ENCODE data around the gene NNAT. TPM values are rescaled to one million over a fixed set of nuclear protein-coding genes. Genes with fewer than 3 reads are reported as not detected.
"Not testable (repeated sequence)": the region's sequence is repeated elsewhere in the genome, so short reads cannot be mapped to it uniquely, and the experiment has no call there.

The NNAT gene
- total and polyA plus RNA-seq, 2 donors (not counting 1 experiment from before 2014, with no cell fraction given), result 0.74 to 0.83 TPM

- not testable (repeated sequence) for H4K20me1 ChIP-seq (ENCODE audit: control insufficient read depth, extremely low read depth, insufficient read depth, low read length); H2AFZ ChIP-seq (ENCODE audit: low read length)
These were observed 30.6 kb downstream of the NNAT start for GRCh38 chr20:37551660-37552059.

GRCh38 chr20:37552415-37552814 lies 31.4 kb downstream of the NNAT start:
- Histone ChIP-seq H2AFZ (ENCODE audit: low read length) (no peak overlapping the region), H3K9ac (ENCODE audit: insufficient read depth, low read length) (no peak overlapping the region), H4K20me1 (ENCODE audit: control insufficient read depth, extremely low read depth, insufficient read depth, low read length) (no peaks in the 10 kb centered on the region), H3K4me1 (ENCODE audit: control insufficient read depth, extremely low read depth, insufficient read depth, low read length) (no peaks in the 10 kb centered on the region), H3K27ac (ENCODE audit: insufficient read depth, low read length) (no peak overlapping the region), H3K79me2 (ENCODE audit: control insufficient read depth, insufficient read depth, low read length) (no peaks in the 10 kb centered on the region), H3K4me3 (replicated peaks in 1 of 4; ENCODE audit: control extremely low read depth in 1 of 4, insufficient read depth in 1 of 4, low read depth in 3 of 4, low read length in 4 of 4) (no peak overlapping the region), H3K36me3 (ENCODE audit: control insufficient read depth, insufficient read depth, low read length) (no peaks in the 10 kb centered on the region), H3K27me3 (ENCODE audit: control insufficient read depth, insufficient read depth, low read length) (no peaks in the 10 kb centered on the region), H3K9me3 (ENCODE audit: control insufficient read depth, insufficient read depth, low read depth, low read length) (no peaks in the 10 kb centered on the region), H3K4me2 (ENCODE audit: extremely low read depth, insufficient read depth, low read length) (no peak overlapping the region)
- peak in 1 of 2 donors; percentile 51 for DNase-seq (ENCODE audit: low read depth in 2 of 2)
- TF ChIP-seq EZH2 (IDR thresholded peaks at IDR 0.05; ENCODE audit: low read length, missing control alignments), result no peak
- no peak for TF ChIP-seq CTCF (conservative IDR thresholded peaks at IDR 0.05 in 1 of 2, IDR thresholded peaks at IDR 0.05 in 1 of 2; ENCODE audit: low read depth in 1 of 2, low read length in 2 of 2)

More at GRCh38 chr20:37551660-37552059, 30.6 kb downstream of the NNAT start:
- H3K9me3 ChIP-seq (ENCODE audit: control insufficient read depth, insufficient read depth, low read depth, low read length); H3K4me1 ChIP-seq (ENCODE audit: control insufficient read depth, extremely low read depth, insufficient read depth, low read length); H3K36me3 ChIP-seq (ENCODE audit: control insufficient read depth, insufficient read depth, low read length); DNase-seq (ENCODE audit: low read depth in 2 of 2); H3K4me3 ChIP-seq (replicated peaks in 1 of 4; ENCODE audit: control extremely low read depth in 1 of 4, insufficient read depth in 1 of 4, low read depth in 3 of 4, low read length in 4 of 4); H3K27ac ChIP-seq (ENCODE audit: insufficient read depth, low read length); H3K27me3 ChIP-seq (ENCODE audit: control insufficient read depth, insufficient read depth, low read length); H3K79me2 ChIP-seq (ENCODE audit: control insufficient read depth, insufficient read depth, low read length); H3K4me2 ChIP-seq (ENCODE audit: extremely low read depth, insufficient read depth, low read length); H3K9ac ChIP-seq (ENCODE audit: insufficient read depth, low read length): not testable (repeated sequence)

GRCh38 chr20:37554721-37555298 lies 33.8 kb downstream of the NNAT start:
- not testable (repeated sequence) for H3K4me1 ChIP-seq (ENCODE audit: control insufficient read depth, extremely low read depth, insufficient read depth, low read length); H3K4me2 ChIP-seq (ENCODE audit: extremely low read depth, insufficient read depth, low read length); H3K27me3 ChIP-seq (ENCODE audit: control insufficient read depth, insufficient read depth, low read length); H3K9me3 ChIP-seq (ENCODE audit: control insufficient read depth, insufficient read depth, low read depth, low read length); H3K27ac ChIP-seq (ENCODE audit: insufficient read depth, low read length); H3K9ac ChIP-seq (ENCODE audit: insufficient read depth, low read length); H3K4me3 ChIP-seq (replicated peaks in 1 of 4; ENCODE audit: control extremely low read depth in 1 of 4, insufficient read depth in 1 of 4, low read depth in 3 of 4, low read length in 4 of 4); H3K79me2 ChIP-seq (ENCODE audit: control insufficient read depth, insufficient read depth, low read length); H3K36me3 ChIP-seq (ENCODE audit: control insufficient read depth, insufficient read depth, low read length); DNase-seq (ENCODE audit: low read depth in 2 of 2); H2AFZ ChIP-seq (ENCODE audit: low read length); H4K20me1 ChIP-seq (ENCODE audit: control insufficient read depth, extremely low read depth, insufficient read depth, low read length)

GRCh38 chr20:37556538-37556937 lies 35.5 kb downstream of the NNAT start:
- Histone ChIP-seq H3K27ac (ENCODE audit: insufficient read depth, low read length) (no peak overlapping the region), H3K79me2 (ENCODE audit: control insufficient read depth, insufficient read depth, low read length) (no peaks in the 10 kb centered on the region), H3K9ac (ENCODE audit: insufficient read depth, low read length) (no peak overlapping the region), H4K20me1 (ENCODE audit: control insufficient read depth, extremely low read depth, insufficient read depth, low read length) (no peaks in the 10 kb centered on the region), H3K27me3 (ENCODE audit: control insufficient read depth, insufficient read depth, low read length) (no peaks in the 10 kb centered on the region), H3K4me2 (ENCODE audit: extremely low read depth, insufficient read depth, low read length) (no peak overlapping the region), H3K4me1 (ENCODE audit: control insufficient read depth, extremely low read depth, insufficient read depth, low read length) (no peaks in the 10 kb centered on the region), H3K9me3 (ENCODE audit: control insufficient read depth, insufficient read depth, low read depth, low read length) (no peaks in the 10 kb centered on the region), H3K4me3 (replicated peaks in 1 of 4; ENCODE audit: control extremely low read depth in 1 of 4, insufficient read depth in 1 of 4, low read depth in 3 of 4, low read length in 4 of 4) (no peak overlapping the region), H3K36me3 (ENCODE audit: control insufficient read depth, insufficient read depth, low read length) (no peaks in the 10 kb centered on the region), H2AFZ (ENCODE audit: low read length) (no peak overlapping the region)
- TF ChIP-seq EZH2 (IDR thresholded peaks at IDR 0.05; ENCODE audit: low read length, missing control alignments), result no peak
- no peak for TF ChIP-seq CTCF (conservative IDR thresholded peaks at IDR 0.05 in 1 of 2, IDR thresholded peaks at IDR 0.05 in 1 of 2; ENCODE audit: low read depth in 1 of 2, low read length in 2 of 2)
- DNase-seq (ENCODE audit: low read depth in 2 of 2), result no peak

All from fibroblast of lung (primary cell).